ENCODE data around the gene JAZF1.
"Not testable (repeated sequence)": the region's sequence is repeated elsewhere in the genome, so short reads cannot be mapped to it uniquely, and the experiment has no call there.

The JAZF1 gene

DNA sequence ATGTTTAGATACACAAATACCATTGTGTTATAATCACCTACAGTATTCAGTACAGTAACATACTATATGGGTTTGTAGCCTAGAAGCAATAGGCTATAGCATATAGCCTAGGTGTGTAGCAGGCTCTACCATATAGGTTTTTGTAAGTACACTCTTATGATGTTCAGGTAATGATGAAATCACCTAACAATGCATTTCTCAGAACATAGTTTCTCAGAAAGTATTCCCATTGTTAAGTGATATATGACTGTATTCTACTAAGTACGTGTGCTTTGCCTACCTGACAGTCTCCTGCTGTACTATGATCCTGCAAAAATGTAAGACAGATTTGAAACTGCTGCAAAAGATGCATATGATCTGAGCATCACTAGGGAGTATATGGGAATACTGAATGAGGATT lies 137.9 kb downstream of the JAZF1 start:
- no peak for DNase-seq (ENCODE audit: low read depth, low spot score)

GRCh38 chr7:28041508-28042314 lies 138.9 kb downstream of the JAZF1 start:
- DNase-seq (ENCODE audit: low read depth, low spot score): no peak

DNA sequence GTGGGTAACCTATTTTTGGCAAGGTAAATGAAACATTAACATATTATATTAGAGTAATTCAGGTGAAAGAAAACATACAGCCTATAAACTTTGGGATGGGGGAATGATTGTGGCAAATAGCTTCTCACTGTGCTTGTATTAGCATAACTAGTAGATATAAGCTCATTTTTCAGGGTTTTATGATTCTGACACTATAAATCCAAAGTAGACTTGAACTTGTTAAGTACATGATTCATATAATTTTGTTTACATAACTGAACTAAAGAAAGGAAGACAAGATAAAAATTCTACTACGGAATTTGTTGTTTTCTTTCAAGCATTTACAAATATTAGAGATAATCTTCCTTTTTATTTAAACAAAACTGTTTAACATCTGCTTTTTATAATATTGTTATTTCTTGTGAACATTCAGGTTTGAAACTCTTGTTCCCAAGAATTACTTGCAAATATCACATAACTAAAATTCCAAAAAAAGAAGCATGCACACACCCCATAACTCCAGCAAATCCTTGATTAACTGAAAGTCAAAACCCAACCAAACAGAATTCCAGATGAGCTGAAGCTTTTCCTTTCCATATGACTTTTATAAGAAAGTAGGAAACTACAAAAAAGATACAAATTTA lies 142.3 kb downstream of the JAZF1 start:
- no peak for DNase-seq (ENCODE audit: low read depth, low spot score)

- no peak for DNase-seq (ENCODE audit: low read depth, low spot score)
Measured at GRCh38 chr7:28037220-28038010, 143.2 kb downstream of the JAZF1 start.

DNA sequence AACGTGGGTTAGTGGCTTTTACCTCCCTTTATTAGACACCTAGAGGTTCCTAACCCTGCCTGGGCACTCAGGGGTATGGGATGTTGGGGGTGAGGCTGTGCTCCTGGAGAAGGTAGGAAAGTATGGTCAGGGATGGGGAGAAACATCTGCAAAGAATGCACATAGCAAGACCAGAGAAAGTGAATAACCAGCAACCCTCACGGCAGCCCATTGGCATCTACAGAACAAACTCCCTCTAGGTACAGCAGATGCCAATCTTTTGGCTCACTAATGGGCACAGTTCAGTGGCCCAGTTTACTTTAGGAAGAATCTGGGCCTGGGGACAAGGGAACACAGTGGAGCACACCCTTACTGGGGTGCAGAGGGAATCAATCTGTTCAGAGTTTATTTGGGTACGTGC lies 143.9 kb downstream of the JAZF1 start:
- DNase-seq (ENCODE audit: low read depth, low spot score): no peak

GRCh38 chr7:28033386-28033785 lies 147.2 kb downstream of the JAZF1 start:
- DNase-seq (ENCODE audit: low read depth, low spot score): no peak

DNA sequence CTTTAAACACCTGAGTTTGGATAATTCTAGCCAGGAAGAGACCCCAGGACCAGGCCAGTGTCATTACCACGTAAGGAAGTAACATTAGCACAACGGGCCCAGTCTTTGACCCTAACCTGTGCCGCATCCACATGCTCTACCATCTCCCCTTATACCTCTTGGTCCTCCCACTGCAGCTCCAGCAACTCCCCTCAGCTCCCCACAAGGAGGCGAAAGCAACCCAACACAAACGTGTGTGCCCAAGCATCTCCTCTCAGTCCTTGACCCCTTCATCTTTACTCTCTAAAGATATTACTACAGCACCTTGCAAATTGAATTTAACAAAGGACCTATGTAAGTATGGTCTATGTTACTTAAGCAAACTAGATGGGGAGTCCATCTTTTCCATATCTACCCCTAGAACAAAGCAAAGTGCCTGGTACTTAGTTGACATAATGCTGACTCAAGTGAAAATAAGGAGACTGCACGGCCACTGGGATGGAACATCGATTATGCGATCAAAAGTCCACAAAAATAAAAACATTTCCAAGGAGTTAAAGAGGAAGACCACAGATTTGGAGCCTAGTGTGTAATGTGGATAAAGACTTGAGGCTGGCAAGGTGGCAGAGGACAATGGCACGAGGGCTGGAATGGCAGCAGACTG lies 147.7 kb downstream of the JAZF1 start:
- no peak for DNase-seq (ENCODE audit: low read depth, low spot score)

- DNase-seq (ENCODE audit: low read depth, low spot score): no peak
Measured at GRCh38 chr7:28029051-28029450, 151.5 kb downstream of the JAZF1 start.

DNA sequence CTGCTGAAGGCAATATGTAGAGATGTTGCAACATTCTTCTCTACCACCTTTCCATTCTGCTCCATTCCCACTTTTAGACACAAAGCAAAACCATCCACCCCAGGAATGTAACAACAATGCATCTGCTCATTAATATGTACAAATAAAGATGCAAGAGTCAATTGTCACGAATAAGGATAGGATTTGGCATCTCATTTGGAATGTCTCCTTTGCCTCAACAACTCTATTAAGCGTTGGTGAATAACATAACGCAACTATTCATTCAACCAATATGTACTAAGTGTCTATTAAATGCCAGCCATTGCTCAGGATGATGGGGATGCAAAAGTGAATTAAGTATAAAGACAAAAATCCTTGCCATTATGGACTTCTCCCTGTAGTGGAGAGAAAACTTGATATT lies 152.1 kb downstream of the JAZF1 start:
- DNase-seq (ENCODE audit: low read depth, low spot score): no peak

- no peak for DNase-seq (ENCODE audit: low read depth, low spot score)
Measured at GRCh38 chr7:28026237-28026636, 154.4 kb downstream of the JAZF1 start.

- no peak for DNase-seq (ENCODE audit: low read depth, low spot score)
Measured at GRCh38 chr7:28024786-28025334, 155.7 kb downstream of the JAZF1 start.

DNA sequence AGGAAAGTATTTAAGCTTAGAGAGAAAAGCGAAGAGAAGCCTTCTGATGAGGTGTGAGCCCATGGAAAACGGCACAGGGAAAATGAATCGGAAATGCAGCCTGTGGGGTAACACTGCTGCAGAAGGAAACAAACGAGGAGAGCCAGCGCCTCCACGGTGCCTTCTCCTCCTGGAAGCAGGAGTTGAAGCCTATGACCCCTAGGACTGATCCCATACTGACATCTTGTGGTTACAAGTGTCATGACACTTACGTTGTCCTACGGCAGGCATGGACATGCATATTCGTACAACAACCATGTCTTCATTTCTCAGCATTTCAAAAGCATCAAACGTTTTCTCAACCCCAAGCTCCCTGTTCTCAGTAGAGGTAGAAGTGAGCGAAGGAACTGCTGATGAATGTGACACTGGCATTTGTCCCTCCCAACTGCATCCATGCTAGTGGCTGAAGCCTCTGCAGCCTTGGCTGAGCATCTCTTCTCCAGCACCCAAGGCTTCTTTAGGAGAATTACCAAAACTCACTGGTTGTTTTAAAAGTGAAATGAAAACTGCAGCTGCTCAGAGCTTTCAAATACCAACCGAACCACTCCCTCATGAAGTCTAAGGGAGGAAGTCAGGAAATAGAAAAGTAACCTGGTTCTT lies 160.2 kb downstream of the JAZF1 start:
- DNase-seq (ENCODE audit: low read depth, low spot score): peak; percentile 71

- no peak for DNase-seq (ENCODE audit: low read depth, low spot score)
Measured at GRCh38 chr7:28018856-28019465, 161.6 kb downstream of the JAZF1 start.

DNA sequence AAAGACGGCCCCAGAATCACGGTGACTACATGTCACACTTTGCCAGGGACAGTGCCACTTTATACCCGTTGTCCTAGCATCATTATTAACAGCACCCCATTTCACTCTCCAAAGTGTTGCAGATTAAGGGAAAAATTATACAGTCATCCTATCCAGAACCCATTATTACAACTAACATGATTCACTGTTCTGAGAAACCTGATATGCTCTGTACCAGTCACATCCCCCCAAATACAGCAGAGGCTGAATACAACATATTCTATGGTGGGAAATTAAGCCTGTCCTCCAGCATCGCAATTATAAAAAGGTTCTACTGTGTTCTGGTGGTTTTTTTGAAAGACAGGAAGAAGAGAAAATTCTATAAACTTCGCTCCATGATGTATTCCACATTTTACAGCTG lies 162.1 kb downstream of the JAZF1 start:
- DNase-seq (ENCODE audit: low read depth, low spot score): no peak

DNA sequence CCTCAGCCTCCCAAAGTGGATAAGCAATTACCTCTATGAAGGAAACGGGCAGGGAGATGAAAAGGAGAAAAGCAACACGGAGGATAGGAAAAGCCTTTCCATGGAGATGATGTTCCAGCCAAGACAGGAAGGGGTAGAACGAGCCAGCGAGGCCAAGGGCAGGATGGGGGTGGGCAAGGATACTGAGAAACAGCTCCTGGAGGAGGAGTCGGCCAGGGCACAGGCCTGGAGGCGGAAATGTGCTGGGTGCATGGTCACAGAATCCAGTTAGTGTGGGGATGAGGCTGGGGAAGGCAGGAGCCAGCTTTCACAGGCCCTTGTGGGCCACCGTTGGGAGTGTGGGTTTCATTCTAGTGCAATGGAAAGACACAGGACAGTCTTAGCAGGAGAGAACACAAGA lies 162.6 kb downstream of the JAZF1 start:
- no peak for DNase-seq (ENCODE audit: low read depth, low spot score)

DNA sequence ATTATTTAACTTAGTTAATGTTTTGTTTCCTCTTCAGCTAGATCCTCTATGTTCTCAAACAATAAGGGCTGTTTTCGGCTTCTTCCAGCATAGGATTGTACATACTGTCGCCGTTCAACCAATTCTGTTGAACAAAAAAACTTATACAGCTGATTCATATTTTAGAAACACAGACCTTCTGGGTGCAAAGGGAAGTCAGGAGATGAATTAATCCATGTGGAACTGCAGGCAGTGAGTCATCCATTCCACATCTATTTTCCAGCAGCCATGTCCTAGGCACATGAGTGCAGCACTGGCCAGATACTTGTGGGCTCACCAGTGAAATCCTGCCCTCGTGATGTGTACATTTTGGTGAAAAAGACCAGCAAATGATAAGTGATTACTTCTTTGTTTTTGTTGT lies 163.2 kb downstream of the JAZF1 start:
- DNase-seq (ENCODE audit: low read depth, low spot score): no peak

DNA sequence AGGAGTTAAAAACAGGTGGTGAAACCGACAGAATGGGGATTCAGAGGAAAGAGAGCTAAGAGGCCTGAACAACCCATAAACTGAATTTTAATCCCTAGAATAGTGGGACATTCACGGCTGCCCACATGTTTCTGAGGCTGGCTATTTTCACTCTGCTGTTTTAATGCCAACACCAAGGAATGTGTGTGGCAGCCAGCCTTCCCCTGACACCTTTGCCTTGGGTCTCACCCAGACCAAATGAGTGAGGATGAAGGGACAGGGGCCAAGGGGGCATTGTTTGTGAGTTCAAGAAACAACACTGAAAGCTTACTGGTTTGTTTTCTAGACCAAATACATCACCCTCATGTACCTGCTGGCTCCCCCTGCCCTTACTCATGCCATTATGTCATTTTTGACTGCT lies 164.3 kb downstream of the JAZF1 start:
- DNase-seq (ENCODE audit: low read depth, low spot score): no peak

- no peak for DNase-seq (ENCODE audit: low read depth, low spot score)
Measured at GRCh38 chr7:28015169-28015568, 165.4 kb downstream of the JAZF1 start.

- DNase-seq (ENCODE audit: low read depth, low spot score): not testable (repeated sequence)
Measured at GRCh38 chr7:28014340-28014739, 166.3 kb downstream of the JAZF1 start.

DNA sequence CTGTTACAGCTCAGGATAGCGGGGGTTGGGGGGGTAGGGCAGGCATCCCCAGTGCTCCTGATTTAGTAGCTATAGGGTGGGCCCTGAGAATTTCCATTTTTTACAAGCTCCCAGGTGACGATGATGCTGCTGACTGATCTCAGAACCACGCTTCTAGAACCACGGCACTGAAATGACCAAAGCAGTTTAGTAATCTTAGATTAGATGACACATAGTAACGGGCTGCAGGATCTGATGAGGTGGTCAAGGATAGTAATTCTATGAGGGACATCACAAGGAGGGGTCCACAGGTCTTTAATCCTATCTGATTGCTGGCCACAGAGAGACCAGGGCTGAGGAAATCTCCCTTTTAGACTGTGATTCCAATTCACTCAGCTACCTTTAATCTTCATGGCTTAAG lies 167.2 kb downstream of the JAZF1 start:
- no peak for DNase-seq (ENCODE audit: low read depth, low spot score)

- no peak for DNase-seq (ENCODE audit: low read depth, low spot score)
Measured at GRCh38 chr7:28013019-28013418, 167.6 kb downstream of the JAZF1 start.

Measured in ELF-1 (cell line).